Daoy (cell line): ENCODE data around the gene ABHD16A. TPM values are rescaled to one million over a fixed set of nuclear protein-coding genes. Genes with fewer than 3 reads are reported as not detected.

Source experiments
- DNase-seq: peaks from one replicate; pipeline ENCODE4 v3.0.0-alpha.2; 2015; ENCODE audit warnings: low read depth
- total RNA-seq: library from RNA; depleted of rRNA; stranded (reverse); fragments of >200 nt; shearing (Covaris generic); gene quantifications from 2 replicates; pipeline ENCODE4 v1.2.3, GENCODE V29; 2014; rRNA removed

ABHD16A gene
- 55.2 and 64.4 TPM in 2 replicates for total RNA-seq

DNA sequence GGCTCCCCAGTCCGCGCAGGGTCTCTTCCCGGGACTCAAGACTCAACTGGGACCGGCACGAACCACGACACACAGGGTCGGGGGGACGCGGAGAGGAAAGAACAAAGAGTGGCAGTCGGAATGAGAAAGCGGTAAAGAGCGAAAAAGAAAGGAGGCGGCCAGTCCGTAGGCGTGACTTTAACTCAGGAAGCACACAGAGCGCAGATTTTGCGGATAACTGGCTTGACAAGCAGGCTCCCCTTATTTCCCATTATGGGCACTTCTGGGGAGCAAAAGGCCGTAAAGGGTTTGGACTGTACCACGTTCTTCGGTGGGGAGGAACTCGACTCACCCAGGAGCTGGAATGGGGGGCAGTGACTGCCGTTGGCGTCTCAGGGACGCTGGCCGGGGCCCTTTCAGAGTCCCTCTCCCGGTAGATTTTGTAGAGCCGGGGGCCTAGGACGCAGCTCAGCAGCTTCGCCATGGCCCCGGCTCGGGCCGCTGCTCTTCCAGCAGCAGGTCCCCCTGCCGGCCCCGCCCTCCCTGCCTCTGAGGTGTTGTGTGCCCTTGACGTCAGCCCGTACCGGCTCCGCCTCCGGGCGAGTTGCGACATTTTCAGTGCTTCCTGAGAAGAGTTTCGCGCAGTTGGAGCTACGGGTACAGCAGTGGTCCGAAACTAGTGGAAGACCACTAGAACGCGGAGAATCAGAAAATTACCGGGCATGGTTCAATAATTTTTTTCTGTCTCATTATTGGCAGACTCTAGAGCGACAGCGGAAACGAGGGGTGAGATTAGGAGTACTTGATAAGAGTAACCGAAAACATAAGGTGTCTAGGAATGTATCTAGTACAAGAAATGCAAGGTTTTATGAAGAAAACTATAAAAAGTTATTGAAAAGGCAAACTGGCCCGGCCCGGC, at the start of gene ABHD16A:
Gene ABHD16A, minus strand, starts transcription at position 506 of the 898 bp plus-strand sequence. Its CDS starts 43 bp downstream, at position 463.
- DNase-seq, result peak; percentile 100

GRCh38 chr6:31752739-31753319, 49.7 kb upstream of the ABHD16A start:
- peak; percentile 86 for DNase-seq

GRCh38 chr6:31750411-31751022, 47.4 kb upstream of the ABHD16A start:
- peak; percentile 74 for DNase-seq

GRCh38 chr6:31749301-31750036, 46.3 kb upstream of the ABHD16A start:
- DNase-seq, result no peak

- no peak for DNase-seq
Observed at GRCh38 chr6:31744422-31744821, 41.3 kb upstream of the ABHD16A start.

DNA sequence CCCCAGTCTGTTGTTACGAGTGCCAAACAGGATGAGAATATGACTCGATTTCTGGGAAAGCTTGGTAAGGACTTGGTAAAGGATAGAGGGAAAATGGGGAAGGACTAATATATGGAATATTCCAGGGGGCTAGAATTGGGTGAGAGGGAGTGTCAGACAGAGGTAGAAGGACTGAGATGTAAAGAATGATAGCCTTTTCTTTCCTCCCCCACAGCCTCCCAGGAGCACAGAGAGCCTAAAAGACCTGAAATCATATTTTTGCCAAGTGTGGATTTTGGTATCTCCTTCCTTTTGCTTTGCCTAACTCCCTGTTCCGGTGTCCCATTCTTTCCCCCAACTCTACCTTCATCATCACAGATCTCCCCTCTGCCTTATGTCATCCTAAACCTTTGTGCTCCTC, 39.8 kb upstream of the ABHD16A start:
- DNase-seq, result no peak

- no peak for DNase-seq
Observed at GRCh38 chr6:31741815-31742214, 38.7 kb upstream of the ABHD16A start.

DNA sequence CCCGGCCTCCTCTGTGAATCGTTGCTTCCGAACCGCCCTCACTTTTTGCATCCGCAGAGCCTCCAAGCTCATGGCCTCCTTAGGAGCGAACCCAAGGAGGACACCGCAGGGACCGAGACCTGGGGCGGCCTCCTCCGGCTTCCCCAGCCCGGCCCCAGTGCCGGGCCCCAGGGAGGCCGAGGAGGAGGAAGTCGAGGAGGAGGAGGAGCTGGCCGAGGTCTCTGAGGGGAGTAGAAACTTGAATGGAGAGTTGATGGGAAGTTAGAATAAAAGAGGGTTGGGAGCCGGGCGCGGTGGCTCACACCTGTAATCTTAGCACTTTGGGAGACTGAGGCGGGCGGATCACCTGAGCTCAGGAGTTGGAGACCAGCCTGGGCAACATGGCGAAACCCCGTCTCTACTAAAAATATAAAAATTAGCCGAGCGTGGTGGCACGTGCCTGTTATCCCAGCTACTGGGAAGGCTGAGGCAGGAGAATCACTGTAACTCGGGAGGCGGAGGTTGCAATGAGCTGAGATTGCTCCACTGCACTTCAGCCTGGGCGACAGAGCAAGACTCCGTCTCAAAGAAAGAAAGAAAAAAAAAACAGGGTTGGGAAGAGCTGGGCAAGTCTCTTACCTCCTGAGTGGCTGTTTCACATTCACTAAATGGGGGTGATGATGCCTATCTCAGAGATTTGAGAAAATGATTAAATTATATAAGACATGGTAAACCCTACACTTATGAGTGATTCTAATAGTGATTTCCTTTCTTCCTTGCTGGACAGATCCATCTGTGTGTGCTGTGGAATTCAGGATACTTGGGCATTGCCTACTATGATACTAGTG, 37.5 kb upstream of the ABHD16A start:
- no peak for DNase-seq

- peak; percentile 100 for DNase-seq
Observed at GRCh38 chr6:31739639-31740396, 36.7 kb upstream of the ABHD16A start, which contains the start of gene MSH5. Gene MSH5 (plus strand): TSS chr6:31740005. CDS start chr6:31740467, 462 bp downstream.

GRCh38 chr6:31737991-31738979, 35.2 kb upstream of the ABHD16A start:
- DNase-seq, result peak; percentile 93

- peak; percentile 67 for DNase-seq
Observed at GRCh38 chr6:31737315-31737990, 34.3 kb upstream of the ABHD16A start.

- no peak for DNase-seq
Observed at GRCh38 chr6:31736768-31737314, 33.7 kb upstream of the ABHD16A start.

GRCh38 chr6:31736021-31736767, 33.1 kb upstream of the ABHD16A start, which contains the start of gene CLIC1:
Gene CLIC1 (minus strand): TSS chr6:31736530. CDS start chr6:31736300, 230 bp downstream.
- DNase-seq, result peak; percentile 97

GRCh38 chr6:31734821-31735406, 31.8 kb upstream of the ABHD16A start:
- DNase-seq, result peak; percentile 95

- no peak for DNase-seq
Observed at GRCh38 chr6:31734247-31734820, 31.2 kb upstream of the ABHD16A start.

DNA sequence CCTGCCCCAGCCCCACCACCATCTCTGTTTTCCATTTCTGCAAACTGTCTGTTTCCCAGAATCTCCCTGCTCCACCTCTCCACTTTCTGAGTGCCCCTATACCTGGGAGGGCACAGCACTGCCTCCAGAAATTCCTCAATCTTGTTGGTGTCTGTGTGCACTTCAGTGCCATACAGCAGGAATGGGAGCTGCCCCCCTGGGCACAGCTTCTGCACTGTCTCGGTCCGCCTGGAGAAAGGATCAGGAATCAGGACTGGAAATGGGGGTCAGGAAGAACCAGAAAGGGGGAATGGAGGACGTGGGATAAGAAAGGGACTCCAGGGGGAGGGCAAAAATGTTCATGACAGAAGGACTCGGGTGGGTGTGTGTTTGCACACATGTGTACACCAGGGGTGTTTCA, 30.6 kb upstream of the ABHD16A start:
- DNase-seq, result no peak
